ENCODE data around the gene YPEL4.

Gene YPEL4

DNA sequence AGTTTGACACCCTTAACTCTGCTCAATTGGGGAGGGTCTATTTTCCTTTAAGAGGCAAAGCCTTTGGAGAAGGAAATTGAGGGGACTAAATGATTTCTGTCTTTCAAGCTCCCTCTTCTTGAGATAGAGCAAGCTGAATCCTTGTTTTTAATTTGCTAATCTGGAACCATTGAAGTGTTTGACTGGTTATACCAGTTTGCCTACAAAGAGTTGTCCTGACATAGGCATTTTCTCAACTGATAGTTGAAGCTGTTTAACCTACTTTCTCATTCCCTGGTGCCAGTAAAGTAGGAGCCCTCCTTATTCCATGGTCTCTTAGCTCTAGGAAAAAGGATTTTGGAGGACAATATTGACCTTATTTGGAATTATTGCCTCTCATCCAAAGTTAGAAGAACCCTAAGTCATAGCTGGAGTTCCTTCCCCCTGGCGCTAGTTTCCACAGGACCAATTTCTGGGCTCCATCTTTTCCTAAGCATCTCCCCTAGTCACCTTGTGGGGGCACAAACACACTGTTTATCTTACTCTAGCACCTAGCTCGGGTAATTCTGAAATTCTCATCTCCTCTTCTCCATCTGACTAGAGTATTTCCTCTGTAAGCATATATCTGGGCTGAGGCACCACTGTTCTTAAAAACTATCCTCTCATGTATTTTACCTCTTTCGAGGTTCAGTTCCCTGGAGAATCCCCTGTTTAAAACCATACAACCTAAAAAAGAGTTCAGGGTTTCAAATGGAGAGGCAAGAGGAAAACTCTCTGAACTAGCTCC, 25.6 kb upstream of the YPEL4 start:
- in situ Hi-C loops (cut with MboI; ENCODE audit: low pct_unique_long_range_greater_than_20kb, low sequenced_read_pairs, unreplicated experiment): no loop called here
- TF ChIP-seq, protein P1, sequence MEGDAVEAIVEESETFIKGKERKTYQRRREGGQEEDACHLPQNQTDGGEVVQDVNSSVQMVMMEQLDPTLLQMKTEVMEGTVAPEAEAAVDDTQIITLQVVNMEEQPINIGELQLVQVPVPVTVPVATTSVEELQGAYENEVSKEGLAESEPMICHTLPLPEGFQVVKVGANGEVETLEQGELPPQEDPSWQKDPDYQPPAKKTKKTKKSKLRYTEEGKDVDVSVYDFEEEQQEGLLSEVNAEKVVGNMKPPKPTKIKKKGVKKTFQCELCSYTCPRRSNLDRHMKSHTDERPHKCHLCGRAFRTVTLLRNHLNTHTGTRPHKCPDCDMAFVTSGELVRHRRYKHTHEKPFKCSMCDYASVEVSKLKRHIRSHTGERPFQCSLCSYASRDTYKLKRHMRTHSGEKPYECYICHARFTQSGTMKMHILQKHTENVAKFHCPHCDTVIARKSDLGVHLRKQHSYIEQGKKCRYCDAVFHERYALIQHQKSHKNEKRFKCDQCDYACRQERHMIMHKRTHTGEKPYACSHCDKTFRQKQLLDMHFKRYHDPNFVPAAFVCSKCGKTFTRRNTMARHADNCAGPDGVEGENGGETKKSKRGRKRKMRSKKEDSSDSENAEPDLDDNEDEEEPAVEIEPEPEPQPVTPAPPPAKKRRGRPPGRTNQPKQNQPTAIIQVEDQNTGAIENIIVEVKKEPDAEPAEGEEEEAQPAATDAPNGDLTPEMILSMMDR (IDR thresholded peaks at IDR 0.05; ENCODE audit: extremely low read depth, insufficient read depth, missing control alignments): peak; percentile 18

DNA sequence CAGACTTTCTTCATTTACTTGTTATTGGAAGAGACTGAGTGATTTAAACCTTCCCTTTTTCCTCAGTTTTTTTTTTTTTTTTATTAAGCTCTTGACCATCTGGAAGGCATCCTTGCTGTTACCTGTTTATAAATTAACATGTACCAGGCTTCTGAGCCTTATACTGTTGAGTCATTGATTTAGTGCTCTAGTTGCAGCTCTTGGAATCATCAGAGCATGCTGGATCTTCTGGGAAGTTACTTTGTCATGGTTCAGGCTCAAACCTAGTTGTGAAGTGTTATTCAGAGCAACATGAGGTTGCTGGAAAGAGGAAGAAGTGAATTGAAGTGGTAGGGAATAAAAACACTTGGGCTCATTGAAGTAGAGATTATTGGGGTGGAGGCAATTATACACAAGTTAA, 24.5 kb upstream of the YPEL4 start:
- TF ChIP-seq, protein P1 (IDR thresholded peaks at IDR 0.05; ENCODE audit: extremely low read depth, insufficient read depth, missing control alignments): no peak
- no peak for DNase-seq (ENCODE audit: low spot score)
- in situ Hi-C loops (cut with MboI; ENCODE audit: low pct_unique_long_range_greater_than_20kb, low sequenced_read_pairs, unreplicated experiment): no loop called here

More for the DNA sequence above, 25.6 kb upstream of the YPEL4 start:
- DNase-seq (ENCODE audit: low spot score): no peak

DNA sequence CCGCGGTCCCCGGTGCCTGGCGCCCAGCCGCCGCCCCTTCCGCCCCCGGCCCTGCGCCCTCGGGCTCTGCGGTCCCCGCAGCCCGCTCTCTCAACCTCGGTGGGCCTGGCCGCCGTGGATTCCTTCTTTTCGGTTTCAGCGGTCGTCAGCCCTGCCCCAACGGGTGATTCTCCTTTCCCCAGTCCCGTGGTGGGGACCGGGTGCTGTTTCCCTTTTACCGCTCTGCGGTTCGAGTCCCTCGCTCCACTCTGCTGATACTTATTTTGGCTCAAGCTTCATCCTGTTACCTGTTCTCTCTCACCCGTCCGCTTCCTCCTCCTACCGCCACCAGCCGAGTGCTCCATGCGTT, 18.7 kb upstream of the YPEL4 start:
- DNase-seq (ENCODE audit: low spot score): no peak
- TF ChIP-seq, protein P1 (IDR thresholded peaks at IDR 0.05; ENCODE audit: extremely low read depth, insufficient read depth, missing control alignments): no peak
- in situ Hi-C loops (cut with MboI; ENCODE audit: low pct_unique_long_range_greater_than_20kb, low sequenced_read_pairs, unreplicated experiment): no loop called here

- TF ChIP-seq, protein P1 (IDR thresholded peaks at IDR 0.05; ENCODE audit: extremely low read depth, insufficient read depth, missing control alignments): peak; percentile 43
- peak; percentile 98 for DNase-seq (ENCODE audit: low spot score)
- in situ Hi-C loops (cut with MboI; ENCODE audit: low pct_unique_long_range_greater_than_20kb, low sequenced_read_pairs, unreplicated experiment): no loop called here
Observed at GRCh38 chr11:57667736-57668433, 18.2 kb upstream of the YPEL4 start, which contains the start of gene ZDHHC5. Gene ZDHHC5, plus strand, starts transcription at chr11:57668114. Its CDS starts 4,977 bp downstream, at chr11:57673091.

GRCh38 chr11:57667117-57667735, 17.5 kb upstream of the YPEL4 start:
- in situ Hi-C loops (cut with MboI; ENCODE audit: low pct_unique_long_range_greater_than_20kb, low sequenced_read_pairs, unreplicated experiment): no loop called here
- peak; percentile 95 for DNase-seq (ENCODE audit: low spot score)
- TF ChIP-seq, protein P1 (IDR thresholded peaks at IDR 0.05; ENCODE audit: extremely low read depth, insufficient read depth, missing control alignments): no peak

GRCh38 chr11:57663975-57664374, 14.3 kb upstream of the YPEL4 start:
- TF ChIP-seq, protein P1 (IDR thresholded peaks at IDR 0.05; ENCODE audit: extremely low read depth, insufficient read depth, missing control alignments): no peak
- in situ Hi-C loops (cut with MboI; ENCODE audit: low pct_unique_long_range_greater_than_20kb, low sequenced_read_pairs, unreplicated experiment): no loop called here
- DNase-seq (ENCODE audit: low spot score): no peak

All from GM13977 (cell line).